Testis (tissue), 5 donors: Measurements from ENCODE around the gene CRTAC1. TPM values are rescaled to one million over a fixed set of nuclear protein-coding genes. Genes with fewer than 3 reads are reported as not detected.

ENCODE experiments used
- DNase-seq: peaks from one replicate; pipeline ENCODE4 v3.0.0-alpha.2; 2019
- H3K27ac ChIP-seq, 2 donors: fragments of 200-600 bp; sonication (generic); one replicate each; pipeline ENCODE4 v1.5.1; 2019
- H3K27me3 ChIP-seq: fragments of 200-600 bp; sonication (generic); one replicate; pipeline ENCODE4 v1.5.1; 2019
- H3K36me3 ChIP-seq: fragments of 200-600 bp; sonication (generic); one replicate; pipeline ENCODE4 v1.5.1; 2017; ENCODE audit warnings: low read depth; ENCODE audit errors: missing control alignments
- H3K4me1 ChIP-seq: fragments of 200-600 bp; sonication (generic); one replicate; pipeline ENCODE4 v1.5.1; 2019
- H3K4me3 ChIP-seq, 2 donors: fragments of 200-600 bp; sonication (generic); one replicate each; pipeline ENCODE4 v1.5.1; 2017 to 2019
- H3K9me3 ChIP-seq: fragments of 200-600 bp; sonication (generic); one replicate; pipeline ENCODE4 v1.5.1; 2017
- CTCF ChIP-seq, 3 experiments: fragments of 450-650 bp in 2 of 3; fragments of 200-600 bp in 1 of 3; sonication (generic) in 1 of 3; IDR thresholded peaks; one replicate each; pipeline ENCODE4 v1.5.1; 2016 to 2019; ENCODE audit warnings: antibody characterized with exemption in 3 of 3, mild to moderate bottlenecking in 2 of 3, moderate library complexity in 1 of 3
- POLR2A ChIP-seq: fragments of 450-650 bp; IDR thresholded peaks from one replicate; pipeline ENCODE4 v1.6.1; 2017; ENCODE audit warnings: antibody characterized with exemption, mild to moderate bottlenecking, moderate library complexity
- WGBS, 2 donors: methylation state at CpG; one replicate each; pipeline ENCODE4 v1.1.5; 2018; 5-methylcytosine and 5-hydroxymethylcytosine counted together
- intact Hi-C: fragments of 100-400 bp; cut with DNase I; formaldehyde crosslinking; loops from one replicate; pipeline ENCODE4 v1.15.1; 2023; ENCODE audit warnings: low total_unique reads
- long read RNA-seq, 2 donors: transcript quantifications; one replicate each; lab custom pipeline, GENCODE V29; 2026
- polyA plus RNA-seq: library from polyadenylated mRNA; stranded (reverse); fragments of 350-450 nt; fragmentation: Illumina TruSeq; extraction: RNeasy Lipid Tissue Mini Kit (QIAGEN cat#74804); gene quantifications from one replicate; pipeline ENCODE4 v1.2.3, GENCODE V29; 2014; ENCODE audit warnings: low read depth, low replicate concordance; ENCODE audit not compliant: insufficient read depth
- total RNA-seq, 2 donors: library from RNA; depleted of rRNA; stranded (reverse); fragments of >200 nt; gene quantifications; one replicate each; pipeline ENCODE4 v1.2.3, GENCODE V29; 2016

The CRTAC1 gene
- total RNA-seq = 10 to 100 TPM in 1 of 2 donors, 1 to 10 TPM in 1; 7.5 to 12.2 TPM
- 11.5 TPM for polyA plus RNA-seq
- long read RNA-seq, donor 1, partial matches to known transcripts = 0 of 1 reads
- long read RNA-seq, donor 1, other reads (novel, unspliced or antisense) = 0 of 1 reads
- long read RNA-seq, donor 2 = 0 reads

- H3K27me3 ChIP-seq = no peaks in the 10 kb centered on the region
- H3K36me3 ChIP-seq = no peaks in the 10 kb centered on the region
- TF ChIP-seq POLR2A (no peak), CTCF (IDR thresholded peaks at IDR 0.05) (no peak)
- 0% methylated on average over 28 to 39 of the region's 86 CpGs for WGBS, 2 donors
- H3K4me1 ChIP-seq = peaks cover 7% of the 10 kb centered on the region
- peak within 1 kb of the TSS; percentile 10 to 60 for H3K4me3 ChIP-seq
- intact Hi-C loops = no loop called here
- DNase-seq = peak; percentile 72
- H3K9me3 ChIP-seq = no peaks in the 10 kb centered on the region
- no peak within 1 kb of the TSS for H3K27ac ChIP-seq
Measured at GRCh38 chr10:98030093-98030821, at the start of gene CRTAC1. TSS of gene CRTAC1 (minus strand) at chr10:98030621. CDS start at chr10:98030472, 149 bp downstream.

- TF ChIP-seq POLR2A (no peak), CTCF (IDR thresholded peaks at IDR 0.05) (no peak)
- Histone ChIP-seq H3K27me3 (no peaks in the 10 kb centered on the region), H3K36me3 (no peaks in the 10 kb centered on the region), H3K27ac (no peak overlapping the region), H3K4me1 (no peaks in the 10 kb centered on the region), H3K4me3 (no peak overlapping the region), H3K9me3 (no peaks in the 10 kb centered on the region)
- WGBS, 2 donors = 78 to 95% methylated on average over 1 of the region's 1 CpG
- no peak for DNase-seq
- intact Hi-C loops = no loop called here
Measured at GRCh38 chr10:98078774-98079173, 48.4 kb upstream of the CRTAC1 start.

GRCh38 chr10:98077223-98077622 lies 46.8 kb upstream of the CRTAC1 start:
- intact Hi-C loops = no loop called here
- H3K27ac ChIP-seq = no peak overlapping the region
- H3K4me3 ChIP-seq = no peak overlapping the region
- 76 to 87% methylated on average over 1 of the region's 1 CpG for WGBS, 2 donors
- H3K4me1 ChIP-seq = no peaks in the 10 kb centered on the region
- H3K27me3 ChIP-seq = no peaks in the 10 kb centered on the region
- H3K9me3 ChIP-seq = no peaks in the 10 kb centered on the region
- no peak for TF ChIP-seq CTCF (IDR thresholded peaks at IDR 0.05)
- TF ChIP-seq POLR2A = no peak
- H3K36me3 ChIP-seq = no peaks in the 10 kb centered on the region
- no peak for DNase-seq

GRCh38 chr10:98076086-98076485 lies 45.7 kb upstream of the CRTAC1 start:
- H3K4me3 ChIP-seq = no peak overlapping the region
- no peaks in the 10 kb centered on the region for H3K9me3 ChIP-seq
- no peak for TF ChIP-seq CTCF (IDR thresholded peaks at IDR 0.05)
- TF ChIP-seq POLR2A = no peak
- intact Hi-C loops = no loop called here
- H3K27me3 ChIP-seq = no peaks in the 10 kb centered on the region
- H3K36me3 ChIP-seq = no peaks in the 10 kb centered on the region
- no peak overlapping the region for H3K27ac ChIP-seq
- DNase-seq = no peak
- 64 to 69% methylated on average over 7 of the region's 7 CpGs for WGBS, 2 donors
- no peaks in the 10 kb centered on the region for H3K4me1 ChIP-seq
